ENCODE data around the gene MEP1B. TPM values are rescaled to one million over a fixed set of nuclear protein-coding genes. Genes with fewer than 3 reads are reported as not detected.

MEP1B gene
- total and polyA plus RNA-seq, 2 donors from 2014 or later = not detected

DNA sequence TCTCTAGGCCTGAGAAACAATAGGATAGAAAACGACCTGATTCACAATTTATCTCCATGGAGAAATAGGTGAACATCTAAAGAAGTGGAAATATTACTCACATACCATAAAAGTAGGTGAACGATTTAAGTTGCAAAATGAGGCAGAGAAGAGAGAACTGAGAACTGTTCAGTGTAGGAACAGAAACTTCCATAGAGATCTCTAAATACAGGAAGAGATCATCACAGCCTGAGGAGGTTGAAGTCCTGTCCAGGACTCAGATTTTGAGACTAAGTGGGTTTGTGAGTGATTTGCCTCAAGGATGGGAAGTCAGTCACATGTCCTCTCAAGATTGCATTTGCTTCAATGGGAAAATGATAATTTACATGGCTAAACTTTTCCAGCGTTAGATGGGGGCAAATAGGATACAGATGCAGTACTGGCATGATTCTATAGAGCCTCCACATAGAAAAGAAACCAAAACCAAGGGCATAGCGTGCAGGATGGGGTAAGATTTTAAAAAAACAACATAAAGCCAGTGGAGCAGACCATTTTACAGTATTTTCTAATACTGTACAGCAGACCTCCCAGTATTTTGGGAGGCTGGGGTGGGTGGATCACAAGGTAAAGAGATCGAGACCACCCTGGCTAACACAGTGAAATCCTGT, 68.8 kb downstream of the MEP1B start:
- no peak for DNase-seq
- H3K36me3 ChIP-seq (ENCODE audit: control insufficient read depth in 2 of 3, insufficient read depth in 3 of 3, low read length in 3 of 3) = no peaks in the 10 kb centered on the region
- no peaks in the 10 kb centered on the region for H3K9me3 ChIP-seq (ENCODE audit: control insufficient read depth in 2 of 3, insufficient read depth in 1 of 3, low read length in 3 of 3)
- TF ChIP-seq, protein P1, sequence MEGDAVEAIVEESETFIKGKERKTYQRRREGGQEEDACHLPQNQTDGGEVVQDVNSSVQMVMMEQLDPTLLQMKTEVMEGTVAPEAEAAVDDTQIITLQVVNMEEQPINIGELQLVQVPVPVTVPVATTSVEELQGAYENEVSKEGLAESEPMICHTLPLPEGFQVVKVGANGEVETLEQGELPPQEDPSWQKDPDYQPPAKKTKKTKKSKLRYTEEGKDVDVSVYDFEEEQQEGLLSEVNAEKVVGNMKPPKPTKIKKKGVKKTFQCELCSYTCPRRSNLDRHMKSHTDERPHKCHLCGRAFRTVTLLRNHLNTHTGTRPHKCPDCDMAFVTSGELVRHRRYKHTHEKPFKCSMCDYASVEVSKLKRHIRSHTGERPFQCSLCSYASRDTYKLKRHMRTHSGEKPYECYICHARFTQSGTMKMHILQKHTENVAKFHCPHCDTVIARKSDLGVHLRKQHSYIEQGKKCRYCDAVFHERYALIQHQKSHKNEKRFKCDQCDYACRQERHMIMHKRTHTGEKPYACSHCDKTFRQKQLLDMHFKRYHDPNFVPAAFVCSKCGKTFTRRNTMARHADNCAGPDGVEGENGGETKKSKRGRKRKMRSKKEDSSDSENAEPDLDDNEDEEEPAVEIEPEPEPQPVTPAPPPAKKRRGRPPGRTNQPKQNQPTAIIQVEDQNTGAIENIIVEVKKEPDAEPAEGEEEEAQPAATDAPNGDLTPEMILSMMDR (IDR thresholded peaks at IDR 0.05; ENCODE audit: borderline replicate concordance, extremely low read depth, insufficient read depth) = no peak
- no peaks in the 10 kb centered on the region for H3K27me3 ChIP-seq (ENCODE audit: control insufficient read depth, insufficient read depth, low read length)
- no peak overlapping the region for H3K4me3 ChIP-seq (ENCODE audit: low read length in 3 of 3)
- intact Hi-C loops (cut with DNase I) = no loop called here
- H3K9ac ChIP-seq (ENCODE audit: low read length in 3 of 3) = no peak overlapping the region
- no peak for FAIRE-seq
- no peaks in the 10 kb centered on the region for H3K4me1 ChIP-seq (ENCODE audit: control insufficient read depth in 2 of 3, insufficient read depth in 2 of 3, low read depth in 1 of 3, low read length in 3 of 3)
- no peak overlapping the region for H3K27ac ChIP-seq (ENCODE audit: low read depth in 2 of 2, low read length in 2 of 2)

GRCh38 chr18:32259553-32259952, 69.7 kb downstream of the MEP1B start:
- DNase-seq (no peak), FAIRE-seq (no peak)
- H3K9ac ChIP-seq (ENCODE audit: low read length in 3 of 3) = no peak overlapping the region
- H3K27me3 ChIP-seq (ENCODE audit: control insufficient read depth, insufficient read depth, low read length) = no peaks in the 10 kb centered on the region
- no peak overlapping the region for H3K4me3 ChIP-seq (ENCODE audit: low read length in 3 of 3)
- TF ChIP-seq, protein P1 (IDR thresholded peaks at IDR 0.05; ENCODE audit: borderline replicate concordance, extremely low read depth, insufficient read depth) = no peak
- intact Hi-C loops (cut with DNase I) = no loop called here
- no peaks in the 10 kb centered on the region for H3K9me3 ChIP-seq (ENCODE audit: control insufficient read depth in 2 of 3, insufficient read depth in 1 of 3, low read length in 3 of 3)
- H3K4me1 ChIP-seq (ENCODE audit: control insufficient read depth in 2 of 3, insufficient read depth in 2 of 3, low read depth in 1 of 3, low read length in 3 of 3) = no peaks in the 10 kb centered on the region
- no peaks in the 10 kb centered on the region for H3K36me3 ChIP-seq (ENCODE audit: control insufficient read depth in 2 of 3, insufficient read depth in 3 of 3, low read length in 3 of 3)
- H3K27ac ChIP-seq (ENCODE audit: low read depth in 2 of 2, low read length in 2 of 2) = no peak overlapping the region

DNA sequence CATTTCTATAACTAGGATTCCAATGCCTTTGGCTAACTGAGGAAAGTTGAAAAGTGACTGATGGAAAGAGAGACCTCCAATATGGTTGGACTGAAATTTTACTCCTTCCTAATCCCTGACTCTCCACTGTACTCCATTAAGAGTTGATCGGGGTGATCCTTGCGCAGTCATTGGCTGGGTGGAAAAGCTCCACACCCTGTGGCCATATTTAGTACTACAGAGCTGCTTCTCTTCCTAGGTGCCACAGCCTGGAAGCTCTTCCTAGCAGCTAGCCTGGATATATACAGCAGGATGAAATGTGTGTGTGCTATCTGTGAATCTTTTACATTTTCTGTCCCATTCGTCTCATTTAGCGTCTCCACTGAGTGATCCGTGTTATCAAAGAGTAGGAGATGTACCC, 71.2 kb downstream of the MEP1B start:
- intact Hi-C loops (cut with DNase I) = loop anchor here (10.0 kb wide), 1 partner anchor 214 kb away; the partner anchor contains the start of gene GAREM1
- Histone ChIP-seq H3K9me3 (ENCODE audit: control insufficient read depth in 2 of 3, insufficient read depth in 1 of 3, low read length in 3 of 3) (no peaks in the 10 kb centered on the region), H3K4me1 (ENCODE audit: control insufficient read depth in 2 of 3, insufficient read depth in 2 of 3, low read depth in 1 of 3, low read length in 3 of 3) (no peaks in the 10 kb centered on the region), H3K9ac (ENCODE audit: low read length in 3 of 3) (no peak overlapping the region), H3K27ac (ENCODE audit: low read depth in 2 of 2, low read length in 2 of 2) (no peak overlapping the region), H3K27me3 (ENCODE audit: control insufficient read depth, insufficient read depth, low read length) (no peaks in the 10 kb centered on the region), H3K36me3 (ENCODE audit: control insufficient read depth in 2 of 3, insufficient read depth in 3 of 3, low read length in 3 of 3) (no peaks in the 10 kb centered on the region), H3K4me3 (ENCODE audit: low read length in 3 of 3) (no peak overlapping the region)
- TF ChIP-seq, protein P1 (IDR thresholded peaks at IDR 0.05; ENCODE audit: borderline replicate concordance, extremely low read depth, insufficient read depth) = no peak
- DNase-seq (no peak), FAIRE-seq (no peak)
